HepG2 (cell line): Measurements from ENCODE around the gene AWAT1.

Experiments
- BCLAF1 ChIP-seq: fragments of 450-650 bp; IDR thresholded peaks from 2 replicates; pipeline ENCODE4 v1.6.1; 2017; ENCODE audit warnings: mild to moderate bottlenecking
- CTCF ChIP-seq: sonication (generic); formaldehyde crosslinking; IDR thresholded peaks from 2 replicates; pipeline ENCODE4 v1.5.0; 2020; ENCODE audit warnings: mild to moderate bottlenecking, missing genetic modification reagents, moderate library complexity
- HMGA1 ChIP-seq: sonication (generic); formaldehyde crosslinking; conservative IDR thresholded peaks from 2 replicates; pipeline ENCODE4 v1.4.0; 2020; ENCODE audit warnings: missing genetic modification reagents
- MBNL3 ChIP-seq: fragments of 250-450 bp; sonication (Bioruptor Pico); conservative IDR thresholded peaks from 2 replicates; pipeline ENCODE4 v1.8.0; 2022; ENCODE audit warnings: mild to moderate bottlenecking, inconsistent platforms
- NFKBIZ ChIP-seq: IDR thresholded peaks from 2 replicates; pipeline ENCODE4 v1.6.1; 2018; ENCODE audit warnings: missing genetic modification reagents, missing compliant biosample characterization
- NR2C2 ChIP-seq: sonication (generic); formaldehyde crosslinking; IDR thresholded peaks from 2 replicates; pipeline ENCODE4 v1.4.0; 2020; ENCODE audit warnings: missing genetic modification reagents, mild to moderate bottlenecking, moderate library complexity, borderline replicate concordance
- PREB ChIP-seq: sonication (generic); formaldehyde crosslinking; IDR thresholded peaks from 2 replicates; pipeline ENCODE4 v1.4.0; 2020; ENCODE audit warnings: missing genetic modification reagents
- REPIN1 ChIP-seq: sonication (generic); formaldehyde crosslinking; IDR thresholded peaks from 2 replicates; pipeline ENCODE4 v1.8.0; 2022; ENCODE audit warnings: missing genetic modification reagents, low read depth, mild to moderate bottlenecking, borderline replicate concordance
- RXRA ChIP-seq: sonication (generic); formaldehyde crosslinking; IDR thresholded peaks from 2 replicates; pipeline ENCODE4 v1.5.1; 2020; ENCODE audit warnings: missing genetic modification reagents
- SMC3 ChIP-seq: IDR thresholded peaks from 2 replicates; pipeline ENCODE4 v1.6.1; 2011; ENCODE audit warnings: low read length, improper control_type of control experiment
- THAP9 ChIP-seq: sonication (generic); formaldehyde crosslinking; IDR thresholded peaks from 2 replicates; pipeline ENCODE4; 2020; ENCODE audit warnings: missing genetic modification reagents, mild to moderate bottlenecking, borderline replicate concordance
- YY1 ChIP-seq: IDR thresholded peaks from 2 replicates; pipeline ENCODE4 v1.6.1; 2011; ENCODE audit warnings: low read length, low read depth, moderate library complexity, mild to moderate bottlenecking; ENCODE audit not compliant: insufficient read depth, insufficient replicate concordance
- ZNF329 ChIP-seq: sonication (generic); formaldehyde crosslinking; IDR thresholded peaks from 2 replicates; pipeline ENCODE4 v1.9.0; 2021; ENCODE audit warnings: low read depth, mild to moderate bottlenecking, missing genetic modification reagents
- TF ChIP-seq, protein P1 (sequence below), 2 experiments: IDR thresholded peaks; 2 replicates each; pipeline ENCODE4 v1.6.1; 2011 to 2012; ENCODE audit warnings: low read length in 2 of 2, borderline replicate concordance in 1 of 2, low read depth in 1 of 2, mild to moderate bottlenecking in 1 of 2, moderate library complexity in 1 of 2

DNA sequence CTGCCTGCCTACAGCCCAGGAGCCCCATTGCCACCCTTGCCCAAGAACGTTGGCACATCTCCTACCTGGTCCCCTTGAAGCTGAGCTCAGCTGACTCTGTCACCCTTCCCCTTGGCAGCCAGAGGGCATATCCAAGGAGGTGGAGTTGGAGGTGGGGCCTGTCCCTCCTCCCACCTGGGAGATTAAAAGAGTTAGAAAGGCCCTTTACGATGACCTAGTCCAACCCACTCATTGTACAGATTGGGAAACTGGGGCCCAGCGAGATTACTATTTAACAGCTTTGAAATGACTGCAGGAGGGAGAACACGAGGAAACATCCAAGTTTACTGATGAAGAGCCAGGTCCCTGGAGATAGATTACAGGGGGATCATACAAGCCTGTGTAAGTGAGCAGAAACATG is 25.6 kb downstream of the AWAT1 start, which contains the start of gene P2RY4:
- TF ChIP-seq RXRA (no peak), BCLAF1 (no peak), REPIN1 (CRISPR knock-in tag) (no peak), ZNF329 (no peak), PREB (CRISPR knock-in tag) (no peak), NR2C2 (CRISPR knock-in tag) (no peak), SMC3 (no peak), CTCF (CRISPR knock-in tag) (no peak), NFKBIZ (CRISPR knock-in tag) (no peak), YY1 (no peak), THAP9 (CRISPR knock-in tag) (no peak), MBNL3 (CRISPR knock-in tag) (no peak), HMGA1 (CRISPR knock-in tag) (no peak)
- TF ChIP-seq, protein P1, sequence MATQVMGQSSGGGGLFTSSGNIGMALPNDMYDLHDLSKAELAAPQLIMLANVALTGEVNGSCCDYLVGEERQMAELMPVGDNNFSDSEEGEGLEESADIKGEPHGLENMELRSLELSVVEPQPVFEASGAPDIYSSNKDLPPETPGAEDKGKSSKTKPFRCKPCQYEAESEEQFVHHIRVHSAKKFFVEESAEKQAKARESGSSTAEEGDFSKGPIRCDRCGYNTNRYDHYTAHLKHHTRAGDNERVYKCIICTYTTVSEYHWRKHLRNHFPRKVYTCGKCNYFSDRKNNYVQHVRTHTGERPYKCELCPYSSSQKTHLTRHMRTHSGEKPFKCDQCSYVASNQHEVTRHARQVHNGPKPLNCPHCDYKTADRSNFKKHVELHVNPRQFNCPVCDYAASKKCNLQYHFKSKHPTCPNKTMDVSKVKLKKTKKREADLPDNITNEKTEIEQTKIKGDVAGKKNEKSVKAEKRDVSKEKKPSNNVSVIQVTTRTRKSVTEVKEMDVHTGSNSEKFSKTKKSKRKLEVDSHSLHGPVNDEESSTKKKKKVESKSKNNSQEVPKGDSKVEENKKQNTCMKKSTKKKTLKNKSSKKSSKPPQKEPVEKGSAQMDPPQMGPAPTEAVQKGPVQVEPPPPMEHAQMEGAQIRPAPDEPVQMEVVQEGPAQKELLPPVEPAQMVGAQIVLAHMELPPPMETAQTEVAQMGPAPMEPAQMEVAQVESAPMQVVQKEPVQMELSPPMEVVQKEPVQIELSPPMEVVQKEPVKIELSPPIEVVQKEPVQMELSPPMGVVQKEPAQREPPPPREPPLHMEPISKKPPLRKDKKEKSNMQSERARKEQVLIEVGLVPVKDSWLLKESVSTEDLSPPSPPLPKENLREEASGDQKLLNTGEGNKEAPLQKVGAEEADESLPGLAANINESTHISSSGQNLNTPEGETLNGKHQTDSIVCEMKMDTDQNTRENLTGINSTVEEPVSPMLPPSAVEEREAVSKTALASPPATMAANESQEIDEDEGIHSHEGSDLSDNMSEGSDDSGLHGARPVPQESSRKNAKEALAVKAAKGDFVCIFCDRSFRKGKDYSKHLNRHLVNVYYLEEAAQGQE (IDR thresholded peaks at IDR 0.05; ENCODE audit: borderline replicate concordance in 1 of 2, low read depth in 1 of 2, low read length in 2 of 2): no peak
